ENCODE data around the gene SLC25A47.
"Not testable (repeated sequence)": the region's sequence is repeated elsewhere in the genome, so short reads cannot be mapped to it uniquely, and the experiment has no call there.

Gene SLC25A47

DNA sequence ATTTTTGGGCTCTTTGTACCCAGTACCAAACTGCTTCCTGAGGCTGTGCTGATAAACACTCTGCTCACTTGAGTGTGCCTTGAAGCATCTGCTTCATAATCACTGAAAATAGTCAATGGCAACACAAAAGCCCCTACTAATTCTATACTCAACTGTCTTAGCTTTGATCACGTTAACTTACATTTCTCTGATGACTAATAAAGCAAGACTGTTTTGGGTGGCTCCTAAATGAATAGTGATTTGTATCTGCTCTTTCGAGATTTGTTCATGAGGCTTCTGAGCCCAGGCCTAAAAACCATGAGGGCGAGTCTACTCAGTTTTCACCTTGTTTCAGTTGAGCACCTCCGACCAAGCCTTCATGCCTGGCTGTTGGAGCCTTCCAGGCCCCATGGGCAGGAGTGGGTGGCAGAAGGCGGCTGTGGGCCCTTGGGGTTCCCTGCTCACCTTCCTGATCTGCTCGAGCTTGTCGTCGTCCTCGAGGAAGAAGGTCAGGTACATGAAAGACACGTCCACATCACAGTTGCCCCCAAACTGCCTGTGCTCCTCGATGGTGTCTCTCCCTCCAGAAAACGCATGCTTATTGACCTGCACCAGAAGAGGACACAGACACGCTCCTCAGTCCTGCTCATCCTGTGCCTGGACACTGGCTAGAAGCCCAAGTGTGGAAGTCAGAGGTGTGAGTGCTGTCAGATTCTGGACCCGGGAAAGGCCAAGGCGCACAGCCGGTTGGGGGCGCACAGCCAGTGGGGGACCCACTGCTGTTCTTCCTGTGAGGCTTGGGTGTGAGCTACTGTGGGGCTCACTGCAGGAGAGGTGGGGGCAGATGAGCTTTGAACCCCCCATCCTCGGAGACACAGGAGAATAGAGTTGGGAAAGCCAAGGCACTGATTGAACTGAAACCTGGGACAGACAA, 13.7 kb downstream of the SLC25A47 start:
- Histone ChIP-seq H3K9ac (ENCODE audit: low read depth in 1 of 2, low read length in 2 of 2) (no peak overlapping the region), H3K4me3 (ENCODE audit: low read length in 2 of 2) (no peak overlapping the region), H3K9me3 (ENCODE audit: control insufficient read depth in 2 of 2, low read length in 2 of 2) (no peaks in the 10 kb centered on the region), H3K27me3 (ENCODE audit: control insufficient read depth in 2 of 2, insufficient read depth in 2 of 2, low read length in 2 of 2) (no peaks in the 10 kb centered on the region), H3K36me3 (ENCODE audit: control insufficient read depth in 2 of 2, insufficient read depth in 2 of 2, low read length in 2 of 2) (peaks cover 16 to 49% of the 10 kb centered on the region in 2 donors), H3K27ac (ENCODE audit: low read depth in 2 of 2, low read length in 2 of 2) (no peak overlapping the region), H3K4me1 (ENCODE audit: control insufficient read depth in 2 of 2, insufficient read depth in 2 of 2, low read length in 2 of 2) (peaks cover 0 to 9% of the 10 kb centered on the region in 2 donors)

DNA sequence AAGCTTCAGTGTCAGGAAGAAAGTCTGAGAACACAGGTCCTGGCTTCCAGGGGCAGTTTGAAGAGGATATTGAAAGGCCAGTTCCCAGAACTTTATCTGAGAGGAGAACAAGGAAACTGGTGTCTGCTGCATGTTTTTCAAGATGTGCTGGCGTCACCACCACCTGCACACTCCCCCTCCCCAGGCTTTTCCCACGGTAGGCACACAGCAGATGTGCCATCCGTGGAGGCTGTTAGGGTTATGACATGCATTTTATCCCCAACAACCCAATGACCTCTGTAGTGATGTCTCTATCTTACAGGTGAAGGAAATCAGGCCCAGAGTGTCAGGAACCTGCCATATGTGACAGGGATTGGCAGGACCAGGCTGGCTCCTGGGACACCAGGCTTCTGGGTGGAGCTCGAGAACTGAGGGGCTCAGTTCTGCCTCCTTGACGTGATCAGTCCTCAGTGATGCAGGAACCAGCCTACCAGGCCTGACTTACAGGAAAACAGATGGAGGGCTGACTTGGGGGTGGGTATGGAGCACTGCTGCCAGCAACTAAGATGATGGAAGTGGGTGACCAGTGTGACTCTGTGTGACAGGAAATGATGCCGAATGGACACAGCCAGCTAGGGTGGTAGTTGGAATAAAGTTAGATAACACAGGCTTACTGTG, 16.8 kb downstream of the SLC25A47 start:
- Histone ChIP-seq H3K4me1 (ENCODE audit: control insufficient read depth in 2 of 2, insufficient read depth in 2 of 2, low read length in 2 of 2) (peaks cover 4 to 13% of the 10 kb centered on the region in 2 donors), H3K27me3 (ENCODE audit: control insufficient read depth in 2 of 2, insufficient read depth in 2 of 2, low read length in 2 of 2) (no peaks in the 10 kb centered on the region), H3K9ac (ENCODE audit: low read depth in 1 of 2, low read length in 2 of 2) (no peak overlapping the region), H3K36me3 (ENCODE audit: control insufficient read depth in 2 of 2, insufficient read depth in 2 of 2, low read length in 2 of 2) (peaks cover 19 to 37% of the 10 kb centered on the region in 2 donors), H3K27ac (ENCODE audit: low read depth in 2 of 2, low read length in 2 of 2) (peak overlapping the region in 1 of 2 donors; percentile 9), H3K4me3 (ENCODE audit: low read length in 2 of 2) (no peak overlapping the region), H3K9me3 (ENCODE audit: control insufficient read depth in 2 of 2, low read length in 2 of 2) (no peaks in the 10 kb centered on the region)

DNA sequence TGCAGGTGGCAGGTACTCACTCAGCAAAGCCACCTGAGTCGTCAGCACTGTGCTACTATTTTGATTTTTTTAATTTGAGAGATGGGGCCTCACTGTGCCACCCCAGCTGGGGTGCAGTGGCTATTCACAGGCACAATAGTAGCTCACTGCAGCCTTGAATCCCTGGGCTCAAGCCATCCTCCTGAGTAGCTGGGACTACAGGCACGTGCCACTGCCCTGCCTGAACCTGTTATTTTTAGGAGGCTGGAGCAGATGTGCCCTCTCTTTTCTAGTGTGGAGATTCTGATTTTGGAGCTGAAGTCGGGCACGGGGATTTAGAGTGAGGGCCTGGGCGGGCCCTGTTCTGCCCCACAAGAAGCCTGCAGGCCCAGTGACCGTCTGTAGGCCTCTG, 17.3 kb downstream of the SLC25A47 start:
- H3K9me3 ChIP-seq (ENCODE audit: control insufficient read depth in 2 of 2, low read length in 2 of 2), result no peaks in the 10 kb centered on the region
- H3K4me3 ChIP-seq (ENCODE audit: low read length in 2 of 2), result no peak overlapping the region
- no peak overlapping the region for H3K9ac ChIP-seq (ENCODE audit: low read depth in 1 of 2, low read length in 2 of 2)
- H3K27me3 ChIP-seq (ENCODE audit: control insufficient read depth in 2 of 2, insufficient read depth in 2 of 2, low read length in 2 of 2), result no peaks in the 10 kb centered on the region
- H3K27ac ChIP-seq (ENCODE audit: low read depth in 2 of 2, low read length in 2 of 2), result peak overlapping the region in 1 of 2 donors; percentile 9
- peaks cover 19 to 35% of the 10 kb centered on the region in 2 donors for H3K36me3 ChIP-seq (ENCODE audit: control insufficient read depth in 2 of 2, insufficient read depth in 2 of 2, low read length in 2 of 2)
- H3K4me1 ChIP-seq (ENCODE audit: control insufficient read depth in 2 of 2, insufficient read depth in 2 of 2, low read length in 2 of 2), result peaks cover 4 to 13% of the 10 kb centered on the region in 2 donors

DNA sequence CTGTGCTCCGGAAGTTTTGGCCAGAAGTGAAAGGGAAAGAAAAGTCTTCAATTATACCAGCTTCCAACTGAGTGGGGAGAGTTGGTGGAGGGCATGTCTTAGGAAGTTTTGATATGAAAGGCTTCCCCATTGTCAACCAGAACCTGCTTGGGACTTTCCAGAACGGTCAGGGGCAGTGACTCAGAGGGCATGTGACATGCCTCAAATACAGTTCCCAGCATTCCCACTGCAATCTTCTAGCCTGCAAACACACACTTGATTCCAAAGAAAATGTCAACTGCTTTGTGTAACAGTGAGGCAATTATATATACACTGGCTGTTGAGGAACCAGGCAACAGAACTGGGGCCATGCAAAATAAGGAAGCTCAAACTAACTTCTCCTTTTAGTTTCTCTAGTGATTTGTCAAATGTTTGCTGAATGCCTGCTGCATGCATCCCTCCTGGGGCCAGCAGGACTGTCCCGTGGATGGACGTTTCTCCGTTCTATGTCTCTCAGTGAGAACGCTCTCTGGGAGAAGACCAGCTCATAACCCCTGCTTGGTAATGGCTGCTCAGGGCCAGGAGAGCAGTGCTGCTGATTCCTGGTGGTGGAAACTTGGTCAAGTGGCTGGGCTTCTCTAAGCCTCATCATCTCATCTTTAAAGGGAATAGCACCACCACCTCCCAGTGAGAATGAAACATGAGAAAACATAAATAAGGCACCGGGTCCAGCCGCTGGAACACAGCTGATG, 18.3 kb downstream of the SLC25A47 start:
- H3K4me1 ChIP-seq (ENCODE audit: control insufficient read depth in 2 of 2, insufficient read depth in 2 of 2, low read length in 2 of 2), result peaks cover 4 to 13% of the 10 kb centered on the region in 2 donors
- peak overlapping the region; percentile 38 to 74 for H3K27ac ChIP-seq (ENCODE audit: low read depth in 2 of 2, low read length in 2 of 2)
- H3K27me3 ChIP-seq (ENCODE audit: control insufficient read depth in 2 of 2, insufficient read depth in 2 of 2, low read length in 2 of 2), result no peaks in the 10 kb centered on the region
- peaks cover 29 to 40% of the 10 kb centered on the region in 2 donors for H3K36me3 ChIP-seq (ENCODE audit: control insufficient read depth in 2 of 2, insufficient read depth in 2 of 2, low read length in 2 of 2)
- no peak overlapping the region for H3K4me3 ChIP-seq (ENCODE audit: low read length in 2 of 2)
- H3K9ac ChIP-seq (ENCODE audit: low read depth in 1 of 2, low read length in 2 of 2), result peak overlapping the region in 1 of 2 donors; percentile 8
- no peaks in the 10 kb centered on the region for H3K9me3 ChIP-seq (ENCODE audit: control insufficient read depth in 2 of 2, low read length in 2 of 2)

DNA sequence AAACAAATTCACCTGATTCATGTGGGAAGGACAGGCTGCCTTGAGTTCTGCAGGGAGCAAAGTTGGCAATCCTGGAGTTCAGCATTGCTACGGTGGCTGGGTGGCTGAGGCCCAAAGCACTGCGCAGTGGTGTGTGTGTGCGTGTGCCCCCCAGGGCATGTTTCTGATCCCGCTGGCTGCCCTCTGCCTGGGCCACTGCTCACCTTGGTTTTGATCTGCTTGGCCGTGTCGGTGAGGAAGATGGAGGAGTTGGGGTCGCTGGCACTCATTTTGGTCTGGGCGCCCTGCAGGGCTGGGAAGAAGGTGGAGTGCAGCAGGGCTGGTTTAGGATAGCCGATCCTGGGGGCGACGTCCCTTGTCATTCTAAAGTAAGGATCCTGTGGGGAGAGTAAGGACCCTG, 19.1 kb downstream of the SLC25A47 start:
- Histone ChIP-seq H3K27me3 (ENCODE audit: control insufficient read depth in 2 of 2, insufficient read depth in 2 of 2, low read length in 2 of 2) (no peaks in the 10 kb centered on the region), H3K4me1 (ENCODE audit: control insufficient read depth in 2 of 2, insufficient read depth in 2 of 2, low read length in 2 of 2) (peaks cover 4 to 13% of the 10 kb centered on the region in 2 donors), H3K9me3 (ENCODE audit: control insufficient read depth in 2 of 2, low read length in 2 of 2) (no peaks in the 10 kb centered on the region), H3K4me3 (ENCODE audit: low read length in 2 of 2) (no peak overlapping the region), H3K27ac (ENCODE audit: low read depth in 2 of 2, low read length in 2 of 2) (peak overlapping the region; percentile 9 to 74), H3K36me3 (ENCODE audit: control insufficient read depth in 2 of 2, insufficient read depth in 2 of 2, low read length in 2 of 2) (peaks cover 33 to 40% of the 10 kb centered on the region in 2 donors), H3K9ac (ENCODE audit: low read depth in 1 of 2, low read length in 2 of 2) (no peak overlapping the region)

DNA sequence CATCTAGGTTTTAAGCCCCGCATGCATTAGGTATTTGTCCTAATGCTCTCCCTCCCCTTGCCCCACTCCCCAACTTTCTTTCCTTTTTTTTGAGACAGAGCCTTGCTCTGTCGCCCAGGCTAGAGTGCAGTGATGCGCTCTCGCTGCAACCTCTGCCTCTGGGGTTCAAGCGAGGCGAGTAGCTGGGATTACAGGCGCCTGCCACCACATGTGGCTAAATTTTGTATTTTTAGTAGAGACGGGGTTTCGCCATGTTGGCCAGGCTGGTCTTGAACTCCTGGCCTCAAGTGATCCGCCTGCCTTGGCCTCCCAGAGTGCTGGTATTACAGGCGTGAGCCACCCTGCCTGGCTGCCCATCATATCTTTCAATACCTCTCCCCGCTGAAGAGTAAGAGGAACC, 19.7 kb downstream of the SLC25A47 start:
- peaks cover 31 to 36% of the 10 kb centered on the region in 2 donors for H3K36me3 ChIP-seq (ENCODE audit: control insufficient read depth in 2 of 2, insufficient read depth in 2 of 2, low read length in 2 of 2)
- not testable (repeated sequence) for H3K27me3 ChIP-seq (ENCODE audit: control insufficient read depth in 2 of 2, insufficient read depth in 2 of 2, low read length in 2 of 2); H3K9ac ChIP-seq (ENCODE audit: low read depth in 1 of 2, low read length in 2 of 2); H3K27ac ChIP-seq (ENCODE audit: low read depth in 2 of 2, low read length in 2 of 2); H3K4me3 ChIP-seq (ENCODE audit: low read length in 2 of 2); H3K9me3 ChIP-seq (ENCODE audit: control insufficient read depth in 2 of 2, low read length in 2 of 2)
- peaks cover 4 to 13% of the 10 kb centered on the region in 2 donors for H3K4me1 ChIP-seq (ENCODE audit: control insufficient read depth in 2 of 2, insufficient read depth in 2 of 2, low read length in 2 of 2)

DNA sequence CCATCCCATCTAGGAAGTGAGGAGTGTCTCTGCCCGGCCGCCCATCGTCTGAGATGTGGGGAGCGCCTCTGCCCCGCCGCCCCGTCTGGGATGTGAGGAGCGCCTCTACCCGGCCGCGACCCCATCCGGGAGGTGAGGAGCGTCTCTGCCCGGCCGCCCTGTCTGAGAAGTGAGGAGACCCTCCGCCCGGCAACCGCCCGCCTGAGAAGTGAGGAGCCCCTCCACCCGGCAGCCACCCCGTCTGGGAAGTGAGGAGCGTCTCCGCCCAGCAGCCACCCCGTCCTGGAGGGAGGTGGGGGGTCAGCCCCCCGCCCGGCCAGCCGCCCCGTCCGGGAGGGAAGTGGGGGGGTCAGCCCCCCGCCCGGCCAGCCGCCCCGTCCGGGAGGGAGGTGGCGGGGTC, 21.5 kb downstream of the SLC25A47 start:
- not testable (repeated sequence) for H3K9ac ChIP-seq (ENCODE audit: low read depth in 1 of 2, low read length in 2 of 2); H3K4me3 ChIP-seq (ENCODE audit: low read length in 2 of 2)
- peaks cover 10 to 13% of the 10 kb centered on the region in 2 donors for H3K4me1 ChIP-seq (ENCODE audit: control insufficient read depth in 2 of 2, insufficient read depth in 2 of 2, low read length in 2 of 2)

DNA sequence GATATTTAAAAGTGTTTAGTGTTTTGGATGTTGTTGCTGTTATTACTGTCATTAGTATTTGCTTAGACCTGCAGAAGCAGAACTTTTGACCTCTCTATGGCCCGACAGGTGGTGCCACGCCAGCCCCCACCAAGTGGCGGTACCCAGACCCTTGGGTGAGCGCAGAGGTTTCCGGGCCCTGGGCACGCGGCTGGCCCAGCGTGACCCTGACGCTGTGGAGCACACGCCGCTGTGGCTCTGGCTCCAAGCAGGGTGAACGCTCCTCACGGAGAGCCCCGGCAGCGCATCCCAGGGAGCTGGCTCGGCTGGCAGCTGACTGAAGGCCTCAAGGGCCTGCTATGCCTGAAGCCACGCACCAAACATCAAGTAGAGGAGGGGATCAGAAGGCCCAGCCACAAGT, 22.6 kb downstream of the SLC25A47 start:
- H3K9me3 ChIP-seq (ENCODE audit: control insufficient read depth in 2 of 2, low read length in 2 of 2), result no peaks in the 10 kb centered on the region
- no peaks in the 10 kb centered on the region for H3K27me3 ChIP-seq (ENCODE audit: control insufficient read depth in 2 of 2, insufficient read depth in 2 of 2, low read length in 2 of 2)
- H3K9ac ChIP-seq (ENCODE audit: low read depth in 1 of 2, low read length in 2 of 2), result no peak overlapping the region
- no peak overlapping the region for H3K27ac ChIP-seq (ENCODE audit: low read depth in 2 of 2, low read length in 2 of 2)
- peaks cover 8 to 10% of the 10 kb centered on the region in 2 donors for H3K4me1 ChIP-seq (ENCODE audit: control insufficient read depth in 2 of 2, insufficient read depth in 2 of 2, low read length in 2 of 2)
- H3K4me3 ChIP-seq (ENCODE audit: low read length in 2 of 2), result no peak overlapping the region
- H3K36me3 ChIP-seq (ENCODE audit: control insufficient read depth in 2 of 2, insufficient read depth in 2 of 2, low read length in 2 of 2), result peaks cover 27 to 40% of the 10 kb centered on the region in 2 donors

More for the DNA sequence above, 21.5 kb downstream of the SLC25A47 start:
- H3K27ac ChIP-seq (ENCODE audit: low read depth in 2 of 2, low read length in 2 of 2); H3K27me3 ChIP-seq (ENCODE audit: control insufficient read depth in 2 of 2, insufficient read depth in 2 of 2, low read length in 2 of 2); H3K9me3 ChIP-seq (ENCODE audit: control insufficient read depth in 2 of 2, low read length in 2 of 2): not testable (repeated sequence)
- peaks cover 33 to 45% of the 10 kb centered on the region in 2 donors for H3K36me3 ChIP-seq (ENCODE audit: control insufficient read depth in 2 of 2, insufficient read depth in 2 of 2, low read length in 2 of 2)

DNA sequence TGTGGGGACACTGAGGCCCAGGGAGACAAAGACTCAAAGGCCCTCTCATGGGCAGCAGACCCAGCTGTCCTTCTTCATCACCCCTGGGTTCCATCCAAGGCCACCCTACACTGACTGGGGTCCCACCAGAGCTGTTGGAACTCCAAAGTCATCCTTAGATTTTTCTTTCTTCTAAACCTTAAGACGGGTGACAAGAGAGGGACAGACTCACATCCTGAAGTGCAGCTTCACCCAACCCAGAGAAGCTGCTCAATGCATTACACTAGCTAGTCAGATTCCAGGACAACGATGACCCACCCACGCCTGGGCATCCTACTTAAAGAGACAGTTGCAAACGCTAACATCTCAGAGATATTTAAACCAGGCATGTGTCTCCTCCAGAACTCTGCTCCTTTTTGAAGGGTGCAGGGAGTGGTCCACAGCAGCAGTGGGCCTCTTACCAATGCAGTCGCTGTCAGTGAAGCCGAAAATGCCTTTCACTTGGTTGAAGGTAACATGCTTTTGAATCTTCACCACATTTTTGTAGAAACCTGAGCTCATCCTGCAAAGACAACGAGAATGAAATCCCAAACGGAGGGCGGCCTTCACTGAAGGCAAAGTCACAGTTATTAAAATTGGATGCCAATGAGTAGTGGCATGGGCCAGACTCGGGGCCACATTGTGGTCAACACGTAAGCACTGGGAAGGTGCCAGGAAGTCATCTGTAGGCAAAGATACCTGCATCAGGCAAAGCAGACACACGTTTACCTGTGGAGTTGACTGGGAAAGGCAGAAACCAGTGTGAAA, 23.4 kb downstream of the SLC25A47 start:
- no peaks in the 10 kb centered on the region for H3K9me3 ChIP-seq (ENCODE audit: control insufficient read depth in 2 of 2, low read length in 2 of 2)
- peaks cover 28 to 45% of the 10 kb centered on the region in 2 donors for H3K36me3 ChIP-seq (ENCODE audit: control insufficient read depth in 2 of 2, insufficient read depth in 2 of 2, low read length in 2 of 2)
- H3K4me3 ChIP-seq (ENCODE audit: low read length in 2 of 2), result no peak overlapping the region
- peaks cover 6 to 10% of the 10 kb centered on the region in 2 donors for H3K4me1 ChIP-seq (ENCODE audit: control insufficient read depth in 2 of 2, insufficient read depth in 2 of 2, low read length in 2 of 2)
- no peak overlapping the region for H3K9ac ChIP-seq (ENCODE audit: low read depth in 1 of 2, low read length in 2 of 2)
- no peak overlapping the region for H3K27ac ChIP-seq (ENCODE audit: low read depth in 2 of 2, low read length in 2 of 2)
- H3K27me3 ChIP-seq (ENCODE audit: control insufficient read depth in 2 of 2, insufficient read depth in 2 of 2, low read length in 2 of 2), result no peaks in the 10 kb centered on the region
